Tibial nerve (tissue), 4 donors: Measurements from ENCODE around the gene TMEM132C. TPM values are rescaled to one million over a fixed set of nuclear protein-coding genes. Genes with fewer than 3 reads are reported as not detected.

Experiments used
- DNase-seq, 2 donors: peaks; one replicate each; pipeline ENCODE4 v3.0.0-alpha.2; 2019; ENCODE audit warnings: low spot score in 2 of 2
- H3K27ac ChIP-seq, 4 donors: fragments of 200-600 bp; sonication (generic) in 3 of 4; one replicate each; pipeline ENCODE4 v1.5.1; 2017 to 2019; ENCODE audit warnings: mild to moderate bottlenecking in 1 of 4
- H3K27me3 ChIP-seq, 2 donors: fragments of 200-600 bp; sonication (generic) in 1 of 2; one replicate each; pipeline versions ENCODE4 v1.5.1 to v1.6.0; 2017 to 2019
- H3K36me3 ChIP-seq, 3 donors: fragments of 200-600 bp; sonication (generic); one replicate each; pipeline ENCODE4 v1.5.1; 2018 to 2019
- H3K4me1 ChIP-seq, 4 donors: fragments of 200-600 bp; sonication (generic) in 3 of 4; one replicate each; pipeline ENCODE4 v1.5.1; 2017 to 2019
- H3K4me3 ChIP-seq, 4 donors: fragments of 200-600 bp; sonication (generic) in 3 of 4; one replicate each; pipeline ENCODE4 v1.5.1; 2017 to 2019; ENCODE audit warnings: mild to moderate bottlenecking in 1 of 4, moderate library complexity in 1 of 4
- H3K9me3 ChIP-seq, 4 donors: fragments of 200-600 bp; sonication (generic) in 3 of 4; one replicate each; pipeline ENCODE4 v1.5.1; 2017 to 2019
- CTCF ChIP-seq, 5 experiments: fragments of 200-600 bp in 3 of 5; fragments of 450-650 bp in 2 of 5; sonication (generic) in 3 of 5; IDR thresholded peaks; one replicate each; pipeline ENCODE4 v1.5.1; 2016 to 2019; ENCODE audit warnings: antibody characterized with exemption in 5 of 5, mild to moderate bottlenecking in 3 of 5, moderate library complexity in 2 of 5
- EP300 ChIP-seq, 2 donors: sonication (generic); formaldehyde crosslinking; IDR thresholded peaks; one replicate each; pipeline ENCODE4 v1.6.1; 2017; ENCODE audit warnings: antibody characterized with exemption in 2 of 2, mild to moderate bottlenecking in 1 of 2
- POLR2A ChIP-seq, 2 donors: fragments of 450-650 bp; IDR thresholded peaks; one replicate each; pipeline ENCODE4 v1.6.1; 2017; ENCODE audit warnings: antibody characterized with exemption in 2 of 2, mild to moderate bottlenecking in 2 of 2, moderate library complexity in 2 of 2
- WGBS, 2 donors: methylation state at CpG; one replicate each; pipeline ENCODE4 v1.1.5; 2018; 5-methylcytosine and 5-hydroxymethylcytosine counted together
- total RNA-seq, 4 donors: library from RNA; depleted of rRNA; stranded (reverse); fragments of >200 nt; gene quantifications; one replicate each; pipeline ENCODE4 v1.1.0, GENCODE V29; 2016

Gene TMEM132C
- total RNA-seq, 4 donors from 2014 or later = 8.2 to 17.4 (median 12.4) TPM

- Histone ChIP-seq H3K4me3 (no peak overlapping the region), H3K36me3 (no peaks in the 10 kb centered on the region), H3K4me1 (no peaks in the 10 kb centered on the region), H3K27me3 (no peaks in the 10 kb centered on the region), H3K9me3 (peaks cover 0 to 10% (median 0%) of the 10 kb centered on the region in 4 donors), H3K27ac (no peak overlapping the region)
- DNase-seq = no peak
- WGBS, 2 donors = 95 to 100% methylated on average over 2 of the region's 2 CpGs
- TF ChIP-seq EP300 (IDR thresholded peaks at IDR 0.05) (no peak), CTCF (IDR thresholded peaks at IDR 0.05) (no peak), POLR2A (IDR thresholded peaks at IDR 0.05) (no peak)
Measured at GRCh38 chr12:128617304-128617833, 350.4 kb downstream of the TMEM132C start.

- H3K4me3 ChIP-seq = no peak overlapping the region
- H3K36me3 ChIP-seq = no peaks in the 10 kb centered on the region
- H3K9me3 ChIP-seq = peaks cover 0 to 10% (median 0%) of the 10 kb centered on the region in 4 donors
- WGBS, 2 donors = 42 to 51% methylated on average over 8 of the region's 8 CpGs
- no peak for TF ChIP-seq EP300 (IDR thresholded peaks at IDR 0.05)
- no peak for TF ChIP-seq CTCF (IDR thresholded peaks at IDR 0.05)
- no peak for TF ChIP-seq POLR2A (IDR thresholded peaks at IDR 0.05)
- no peaks in the 10 kb centered on the region for H3K27me3 ChIP-seq
- no peak overlapping the region for H3K27ac ChIP-seq
- no peak for DNase-seq
- H3K4me1 ChIP-seq = no peaks in the 10 kb centered on the region
Measured at GRCh38 chr12:128619263-128619662, 352.3 kb downstream of the TMEM132C start.

GRCh38 chr12:128621304-128621703 is 354.3 kb downstream of the TMEM132C start:
- Histone ChIP-seq H3K9me3 (peaks cover 0 to 19% (median 0%) of the 10 kb centered on the region in 4 donors), H3K27me3 (no peaks in the 10 kb centered on the region), H3K27ac (no peak overlapping the region), H3K4me3 (no peak overlapping the region), H3K36me3 (no peaks in the 10 kb centered on the region), H3K4me1 (no peaks in the 10 kb centered on the region)
- 87 to 90% methylated on average over 8 of the region's 8 CpGs for WGBS, 2 donors
- no peak for DNase-seq
- TF ChIP-seq EP300 (IDR thresholded peaks at IDR 0.05) = no peak
- TF ChIP-seq POLR2A (IDR thresholded peaks at IDR 0.05) = no peak
- TF ChIP-seq CTCF (IDR thresholded peaks at IDR 0.05) = no peak

DNA sequence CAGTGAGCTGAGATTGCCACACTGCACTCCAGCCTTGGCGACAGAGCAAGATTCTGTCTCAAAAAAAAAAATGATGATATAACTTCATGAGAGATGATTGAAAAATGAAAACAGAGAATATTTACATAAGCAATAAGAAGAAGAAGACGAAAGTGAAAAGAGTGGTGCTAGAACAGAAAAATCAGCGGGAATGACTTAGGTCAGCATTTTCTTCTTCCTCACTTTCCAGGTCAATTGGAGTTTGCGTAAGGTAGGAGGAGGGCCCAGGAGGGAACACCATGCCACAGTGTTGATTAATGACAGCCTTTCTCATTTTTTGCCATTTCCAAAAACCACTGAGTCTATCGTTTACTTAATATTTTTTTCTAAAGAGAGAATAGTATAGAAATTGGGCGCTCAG is 356.8 kb downstream of the TMEM132C start:
- no peak overlapping the region for H3K27ac ChIP-seq
- no peaks in the 10 kb centered on the region for H3K36me3 ChIP-seq
- H3K4me3 ChIP-seq = no peak overlapping the region
- 89 to 92% methylated on average over 6 of the region's 6 CpGs for WGBS, 2 donors
- H3K9me3 ChIP-seq = peaks cover 0 to 25% (median 0%) of the 10 kb centered on the region in 4 donors
- TF ChIP-seq EP300 (IDR thresholded peaks at IDR 0.05) (no peak), CTCF (IDR thresholded peaks at IDR 0.05) (no peak)
- no peaks in the 10 kb centered on the region for H3K4me1 ChIP-seq
- no peak for DNase-seq
- no peaks in the 10 kb centered on the region for H3K27me3 ChIP-seq

GRCh38 chr12:128626808-128627320 is 359.9 kb downstream of the TMEM132C start:
- Histone ChIP-seq H3K9me3 (peaks cover 0 to 17% (median 0%) of the 10 kb centered on the region in 4 donors), H3K27me3 (no peaks in the 10 kb centered on the region), H3K4me1 (no peaks in the 10 kb centered on the region), H3K27ac (no peak overlapping the region), H3K4me3 (no peak overlapping the region), H3K36me3 (no peaks in the 10 kb centered on the region)
- TF ChIP-seq POLR2A (IDR thresholded peaks at IDR 0.05) = no peak
- TF ChIP-seq CTCF (IDR thresholded peaks at IDR 0.05) = no peak
- no peak for TF ChIP-seq EP300 (IDR thresholded peaks at IDR 0.05)
- WGBS, 2 donors = 81 to 85% methylated on average over 6 of the region's 6 CpGs
- no peak for DNase-seq
